Ovary (tissue), 9 donors: ENCODE measurements around the gene AQP5. TPM values are rescaled to one million over a fixed set of nuclear protein-coding genes. Genes with fewer than 3 reads are reported as not detected.

Experiments used
- DNase-seq, 5 donors: peaks; one replicate each; pipeline ENCODE4 v3.0.0-alpha.2; 2019 to 2020
- H3K27ac ChIP-seq, 2 donors: fragments of 200-600 bp; one replicate each; pipeline versions ENCODE4 v1.5.1 to v1.8.0; 2019 to 2022
- H3K27me3 ChIP-seq: fragments of 200-600 bp; one replicate; pipeline ENCODE4 v1.8.0; 2022
- H3K36me3 ChIP-seq: fragments of 200-600 bp; sonication (generic); one replicate; pipeline ENCODE4 v1.5.1; 2019
- H3K4me1 ChIP-seq: one replicate; pipeline ENCODE4 v1.8.1; 2013; ENCODE audit warnings: mild to moderate bottlenecking, moderate library complexity; ENCODE audit not compliant: insufficient read depth
- H3K4me3 ChIP-seq: fragments of 200-600 bp; sonication (generic); one replicate; pipeline ENCODE4 v1.5.1; 2017
- H3K9me3 ChIP-seq, 2 donors: fragments of 200-600 bp in 1 of 2; sonication (generic) in 1 of 2; one replicate each; pipeline versions ENCODE4 v1.5.1 to v1.8.1; 2013 to 2019; ENCODE audit warnings: mild to moderate bottlenecking in 1 of 2, moderate library complexity in 1 of 2
- EP300 ChIP-seq: sonication (generic); formaldehyde crosslinking; IDR thresholded peaks from one replicate; pipeline ENCODE4 v1.6.1; 2017; ENCODE audit warnings: antibody characterized with exemption
- POLR2A ChIP-seq: fragments of 450-650 bp; IDR thresholded peaks from one replicate; pipeline ENCODE4 v1.6.1; 2017; ENCODE audit warnings: antibody characterized with exemption, mild to moderate bottlenecking, moderate library complexity
- WGBS, 3 donors: extraction: QIAGEN DNeasy Blood & Tissue Kit in 1 of 3; methylation state at CpG; one replicate each; pipeline versions ENCODE4 v1.1.5 to v1.1.7; 2013 to 2017; 5-methylcytosine and 5-hydroxymethylcytosine counted together
- intact Hi-C, 4 donors: fragments of 100-400 bp; cut with DNase I; formaldehyde crosslinking; loops; one replicate each; pipeline versions ENCODE4 v1.11.0 to v1.15.1; 2022 to 2023
- polyA plus RNA-seq, 2 donors: library from polyadenylated mRNA; stranded (reverse); fragments of 200-250 nt in 1 of 2; fragments of 350-450 nt in 1 of 2; fragmentation: Illumina TruSeq in 1 of 2; extraction: RNeasy Lipid Tissue Mini Kit (QIAGEN cat#74804) in 1 of 2; gene quantifications; one replicate each; pipeline ENCODE4 v1.2.3, GENCODE V29; 2013 to 2014
- total RNA-seq, 7 donors: library from RNA; depleted of rRNA in 2 of 7; stranded (reverse); fragments of >200 nt in 2 of 7; fragmentation: NEBNext Ultra II Directional in 3 of 7; extraction: Animal tissue kit (Norgen Biotek cat#: 25700) in 3 of 7; gene quantifications; one replicate each; pipeline versions ENCODE4 v1.1.0 to v1.2.4, GENCODE V29; 2016 to 2023
- TF ChIP-seq, protein P1 (sequence below), 3 donors: fragments of 450-650 bp in 2 of 3; fragments of 200-600 bp in 1 of 3; IDR thresholded peaks; one replicate each; pipeline versions ENCODE4 v1.5.1 to v1.8.0; 2016 to 2022; ENCODE audit warnings: antibody characterized with exemption in 3 of 3, mild to moderate bottlenecking in 1 of 3
- donor health status: DM: no; HTN: no; CAD: no; lungs with moderate emphysema.
- donor health status: DM: no; HTN: no; CAD: no.
- donor health status: Bipolar disorder and iron deficiency.
- donor health status: DM: yes; HTN: yes; CAD: no.
- donor health status: DM: no; HTN: no; CAD: no.
- donor health status: DM: yes; HTN: yes; CAD: no.

AQP5 gene
- total and polyA plus RNA-seq, 9 donors = 0.12 to 0.92 (median 0.50) TPM; not detected in 4

DNA sequence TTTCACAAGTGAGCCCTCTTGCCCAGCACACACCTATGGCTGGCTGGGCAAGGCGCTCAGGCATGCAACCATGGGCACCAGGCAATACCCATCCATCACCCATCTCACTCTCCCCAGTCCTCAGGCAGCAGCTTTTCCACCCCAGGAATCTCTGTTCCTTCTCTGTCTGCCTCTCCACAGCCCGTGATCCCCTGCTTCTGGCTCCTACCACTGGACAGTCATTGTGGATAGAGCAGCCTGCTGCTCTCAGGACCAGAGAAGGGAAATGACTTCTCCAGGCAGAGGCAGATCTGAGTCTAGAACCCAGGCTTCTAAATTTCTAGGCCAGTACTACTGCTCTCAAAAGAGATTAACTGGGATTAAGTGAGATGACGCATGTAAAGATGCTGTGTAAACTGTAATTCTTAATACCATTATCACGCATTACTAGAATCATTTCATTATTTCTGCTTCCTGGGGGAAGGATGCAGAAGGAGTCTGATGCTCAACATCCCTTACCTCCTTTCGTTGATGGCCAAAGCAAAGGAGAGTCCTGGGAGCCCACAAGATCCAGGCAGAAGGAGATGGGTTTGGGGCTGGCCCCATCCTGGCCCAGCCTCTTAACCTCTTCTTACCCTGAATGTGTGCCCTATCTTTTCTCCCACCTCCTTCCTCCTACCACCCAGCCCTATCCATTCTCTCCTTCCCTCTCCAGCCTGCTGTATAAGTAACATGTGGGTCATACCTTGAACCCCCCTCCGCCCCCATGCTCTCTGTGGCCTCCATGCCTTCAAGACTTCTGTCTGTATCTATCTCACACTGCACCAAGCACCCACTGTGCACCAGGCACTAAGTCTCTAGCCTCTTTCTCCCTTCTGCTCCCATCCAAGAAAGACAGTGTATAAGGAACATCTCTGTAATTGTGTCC is 4.8 kb upstream of the AQP5 start:
- intact Hi-C loops = no loop called here
- no peak for TF ChIP-seq EP300
- TF ChIP-seq, protein P1, sequence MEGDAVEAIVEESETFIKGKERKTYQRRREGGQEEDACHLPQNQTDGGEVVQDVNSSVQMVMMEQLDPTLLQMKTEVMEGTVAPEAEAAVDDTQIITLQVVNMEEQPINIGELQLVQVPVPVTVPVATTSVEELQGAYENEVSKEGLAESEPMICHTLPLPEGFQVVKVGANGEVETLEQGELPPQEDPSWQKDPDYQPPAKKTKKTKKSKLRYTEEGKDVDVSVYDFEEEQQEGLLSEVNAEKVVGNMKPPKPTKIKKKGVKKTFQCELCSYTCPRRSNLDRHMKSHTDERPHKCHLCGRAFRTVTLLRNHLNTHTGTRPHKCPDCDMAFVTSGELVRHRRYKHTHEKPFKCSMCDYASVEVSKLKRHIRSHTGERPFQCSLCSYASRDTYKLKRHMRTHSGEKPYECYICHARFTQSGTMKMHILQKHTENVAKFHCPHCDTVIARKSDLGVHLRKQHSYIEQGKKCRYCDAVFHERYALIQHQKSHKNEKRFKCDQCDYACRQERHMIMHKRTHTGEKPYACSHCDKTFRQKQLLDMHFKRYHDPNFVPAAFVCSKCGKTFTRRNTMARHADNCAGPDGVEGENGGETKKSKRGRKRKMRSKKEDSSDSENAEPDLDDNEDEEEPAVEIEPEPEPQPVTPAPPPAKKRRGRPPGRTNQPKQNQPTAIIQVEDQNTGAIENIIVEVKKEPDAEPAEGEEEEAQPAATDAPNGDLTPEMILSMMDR (IDR thresholded peaks at IDR 0.05) = no peak
- TF ChIP-seq POLR2A = no peak
- no peak for DNase-seq
- Histone ChIP-seq H3K9me3 (no peaks in the 10 kb centered on the region), H3K36me3 (no peaks in the 10 kb centered on the region), H3K4me3 (no peak overlapping the region), H3K27me3 (peaks cover 4% of the 10 kb centered on the region), H3K27ac (no peak overlapping the region), H3K4me1 (peaks cover 3% of the 10 kb centered on the region)
- 89 to 94% (median 90%) methylated on average over 6 of the region's 6 CpGs for WGBS, 3 donors

DNA sequence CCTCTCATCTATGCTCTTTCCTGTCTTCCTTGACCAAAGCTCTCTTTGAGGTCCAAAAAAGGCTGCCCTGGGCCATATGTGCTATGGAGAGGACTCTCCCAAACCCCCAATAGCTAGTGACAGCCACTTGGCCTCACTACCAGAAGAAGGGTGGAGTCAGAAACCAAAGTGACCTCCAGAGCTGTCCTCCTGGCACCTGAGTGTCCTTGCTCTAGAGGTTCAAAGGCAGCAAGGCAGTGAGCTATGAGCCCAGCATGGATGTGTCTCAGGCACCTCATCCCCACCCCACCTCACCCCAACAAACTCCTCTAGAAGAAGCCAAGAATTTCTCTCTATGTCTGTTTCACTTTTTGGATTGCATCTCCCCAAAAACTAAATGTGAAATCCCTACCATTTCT is 4.1 kb upstream of the AQP5 start:
- DNase-seq = no peak
- Histone ChIP-seq H3K27me3 (peaks cover 4% of the 10 kb centered on the region), H3K36me3 (no peaks in the 10 kb centered on the region), H3K27ac (no peak overlapping the region), H3K4me3 (no peak overlapping the region), H3K9me3 (no peaks in the 10 kb centered on the region), H3K4me1 (peaks cover 3% of the 10 kb centered on the region)
- TF ChIP-seq, protein P1 (IDR thresholded peaks at IDR 0.05) = no peak
- no peak for TF ChIP-seq POLR2A
- no peak for TF ChIP-seq EP300
- intact Hi-C loops = no loop called here

DNA sequence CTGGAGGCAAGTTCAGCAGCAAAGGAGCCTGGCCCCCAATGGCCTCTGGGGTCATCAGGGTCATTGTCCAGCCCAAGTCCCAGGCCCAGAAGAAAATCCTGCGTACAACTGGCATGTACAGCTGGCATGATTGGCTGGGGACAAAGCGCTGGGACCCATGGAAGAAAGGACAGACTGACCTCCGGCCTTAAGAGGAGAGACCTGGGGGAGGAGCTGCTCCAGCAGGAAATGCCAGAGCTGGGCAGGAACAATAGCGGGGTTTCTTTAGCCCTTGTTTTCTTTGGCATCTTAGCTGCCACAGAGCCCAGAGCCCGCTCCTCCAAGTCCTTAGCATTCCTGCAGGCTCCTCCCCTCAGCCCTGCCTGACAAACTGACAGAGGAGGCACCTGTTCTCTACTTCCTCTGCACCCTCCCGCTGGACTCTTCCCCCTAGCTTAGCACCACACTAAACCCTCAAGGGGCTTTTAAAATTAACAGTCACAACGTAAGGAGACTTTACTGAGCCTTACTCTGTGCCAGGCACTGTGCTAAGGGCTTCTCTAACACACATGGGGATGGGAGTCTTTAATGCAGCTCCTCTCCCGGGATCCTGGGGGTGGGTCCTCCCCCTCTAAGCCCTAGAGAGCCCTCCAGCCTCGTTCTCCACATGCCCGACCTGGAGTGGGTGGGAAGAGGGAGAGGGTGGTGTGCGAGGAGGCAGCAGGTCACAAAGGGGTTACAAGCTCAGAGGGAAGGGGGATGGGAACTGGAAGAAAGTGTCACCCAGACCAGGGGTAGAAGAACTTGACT is 1.8 kb upstream of the AQP5 start:
- DNase-seq = no peak
- intact Hi-C loops = loop anchor here in 1 of 4 donors (10.0 kb wide), 3 partner anchors 95 to 215 kb away; partner anchors contain the start of gene ASIC1
- Histone ChIP-seq H3K27ac (no peak overlapping the region), H3K36me3 (no peaks in the 10 kb centered on the region), H3K9me3 (no peaks in the 10 kb centered on the region), H3K27me3 (peaks cover 4% of the 10 kb centered on the region), H3K4me1 (peaks cover 3% of the 10 kb centered on the region), H3K4me3 (no peak overlapping the region)
- TF ChIP-seq EP300 = no peak
- TF ChIP-seq, protein P1 (IDR thresholded peaks at IDR 0.05) = no peak
- no peak for TF ChIP-seq POLR2A
- WGBS, 3 donors = 43 to 53% (median 44%) methylated on average over 11 of the region's 11 CpGs

DNA sequence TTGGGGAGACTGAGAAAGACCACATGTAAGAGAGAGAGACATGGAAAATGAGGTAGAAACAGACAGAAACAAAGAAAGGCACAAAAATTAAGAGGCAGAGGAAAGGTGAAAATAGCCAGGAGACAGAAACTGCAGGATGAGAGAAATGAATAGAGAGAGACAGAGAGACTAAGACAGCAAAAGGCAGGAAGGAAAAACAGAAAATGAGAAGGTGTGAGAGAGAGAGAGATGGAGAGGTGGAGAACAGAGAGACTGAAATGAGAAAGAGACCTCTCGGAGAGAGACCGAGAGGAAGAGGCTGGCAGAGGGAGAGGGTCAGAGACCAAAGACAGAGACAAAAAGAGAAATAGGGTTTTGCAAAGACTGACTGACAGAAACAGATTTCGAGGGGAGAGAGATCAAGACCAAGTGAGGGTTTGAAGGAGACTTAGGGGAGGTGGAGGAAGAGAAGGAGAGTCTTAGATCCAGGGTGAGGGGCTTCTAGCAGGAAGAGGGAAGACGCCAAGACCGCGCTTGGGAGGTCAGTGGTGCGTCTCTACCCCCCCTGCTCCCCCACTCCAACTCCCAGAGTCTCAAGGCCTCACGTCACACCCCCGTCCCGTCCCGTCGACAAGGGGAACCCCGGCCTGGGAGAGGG is 1.1 kb upstream of the AQP5 start:
- H3K36me3 ChIP-seq = no peaks in the 10 kb centered on the region
- H3K4me1 ChIP-seq = peaks cover 3% of the 10 kb centered on the region
- intact Hi-C loops = loop anchor here in 1 of 4 donors (10.0 kb wide), 3 partner anchors 94 to 214 kb away; partner anchors contain the start of gene ASIC1
- H3K27ac ChIP-seq = no peak overlapping the region
- 26 to 42% (median 34%) methylated on average over 13 of the region's 13 CpGs for WGBS, 3 donors
- no peaks in the 10 kb centered on the region for H3K9me3 ChIP-seq
- TF ChIP-seq, protein P1 (IDR thresholded peaks at IDR 0.05) = no peak
- TF ChIP-seq POLR2A = no peak
- TF ChIP-seq EP300 = no peak
- H3K27me3 ChIP-seq = peaks cover 4% of the 10 kb centered on the region
- no peak for DNase-seq
- H3K4me3 ChIP-seq = no peak overlapping the region
